HCT116 (cell line): Measurements from ENCODE around the gene LEUTX. TPM values are rescaled to one million over a fixed set of nuclear protein-coding genes. Genes with fewer than 3 reads are reported as not detected.

ENCODE experiments used
- ATAC-seq: fragments of 200-7000 bp; cut with Tn5 transposase; 2 replicates; pipeline ENCODE4 v1.9.1; 2020; ENCODE audit warnings: mild to moderate bottlenecking, moderate library complexity
- BruUV-seq: library from RNA; stranded (reverse); fragments of 400-500 nt; replicated peaks from 2 replicates; lab custom pipeline; 2021; lab: Mats Ljungman, UMichigan
- CTCF ChIA-PET: fragments of 300-600 bp; sonication (Branson Sonifier 250); formaldehyde crosslinking; loops from one replicate; lab custom pipeline; 2021; ENCODE audit warnings: antibody characterized with exemption; lab: Charles Lee
- POLR2A ChIA-PET: fragments of 300-600, 350-600 bp; sonication (Branson Sonifier 250); formaldehyde crosslinking; loops from one replicate; lab custom pipeline; 2021; ENCODE audit warnings: antibody characterized with exemption; lab: Charles Lee
- RAD21 ChIA-PET, 2 experiments: fragments of 300-600 bp; sonication (Branson Sonifier 250); formaldehyde crosslinking; loops; one replicate each; lab custom pipeline; 2023; ENCODE audit warnings: low total read pairs in 2 of 2; ENCODE audit not compliant: uncharacterized antibody in 2 of 2, unreplicated experiment in 2 of 2, low non-redundant PET in 1 of 2; lab: Charles Lee
- DNase-seq: peaks from one replicate; pipeline ENCODE4 v3.0.0-alpha.2; 2010; ENCODE audit warnings: low read depth, low spot score
- H2AFZ ChIP-seq: fragments of 200-600 bp; shearing (Covaris generic), sonication (generic); 2 replicates; pipeline ENCODE4 v1.6.1; 2017; ENCODE audit warnings: low read depth, mixed run types, mixed read lengths, antibody characterized with exemption, low read length; ENCODE audit not compliant: poor library complexity, severe bottlenecking
- H3K27ac ChIP-seq: 2 replicates; pipeline ENCODE4 v1.5.1; 2012; ENCODE audit warnings: low read depth, low read length
- H3K27me3 ChIP-seq: fragments of 200-600 bp; sonication (generic); 2 replicates; pipeline ENCODE4 v1.6.1; 2016; ENCODE audit warnings: mixed run types, low read length, mixed read lengths; ENCODE audit not compliant: insufficient read depth
- H3K36me3 ChIP-seq, 2 experiments: fragments of 200-500 bp in 1 of 2; fragments of 200-600 bp in 1 of 2; sonication (Bioruptor generic) in 1 of 2; sonication (generic) in 1 of 2; 2 replicates each; pipeline versions ENCODE4 v1.5.1 to v1.6.1; 2014 to 2016; ENCODE audit warnings: low read length in 2 of 2, inconsistent platforms in 1 of 2, mixed read lengths in 1 of 2, mixed run types in 1 of 2; ENCODE audit not compliant: insufficient read depth in 2 of 2, control insufficient read depth in 1 of 2
- H3K4me1 ChIP-seq, 2 experiments: fragments of 200-600 bp in 1 of 2; sonication (generic) in 1 of 2; 2 replicates each; pipeline versions ENCODE4 v1.5.1 to v1.6.1; 2012 to 2017; ENCODE audit warnings: low read length in 2 of 2, inconsistent platforms in 1 of 2, mild to moderate bottlenecking in 1 of 2, mixed read lengths in 1 of 2, mixed run types in 1 of 2, moderate library complexity in 1 of 2; ENCODE audit not compliant: insufficient read depth in 2 of 2, control insufficient read depth in 1 of 2
- H3K4me2 ChIP-seq: fragments of 200-600 bp; sonication (generic); 2 replicates; pipeline ENCODE4 v1.6.1; 2017; ENCODE audit warnings: mixed run types, low read length, mixed read lengths
- H3K4me3 ChIP-seq, 2 experiments: fragments of 200-600 bp in 1 of 2; sonication (generic) in 1 of 2; replicated peaks in 1 of 2; 2 replicates each; pipeline ENCODE4 v1.5.1; 2011 to 2016; ENCODE audit warnings: low read length in 2 of 2, control low read depth in 1 of 2, low read depth in 1 of 2, mild to moderate bottlenecking in 1 of 2, mixed read lengths in 1 of 2, mixed run types in 1 of 2
- H3K79me2 ChIP-seq: fragments of 200-600 bp; sonication (generic); 2 replicates; pipeline ENCODE4 v1.6.1; 2017; ENCODE audit warnings: mild to moderate bottlenecking, mixed run types, low read length, moderate library complexity, mixed read lengths; ENCODE audit not compliant: insufficient read depth
- H3K9ac ChIP-seq: fragments of 200-600 bp; sonication (generic); 2 replicates; pipeline ENCODE4 v1.6.1; 2016; ENCODE audit warnings: low read length, mixed read lengths
- H3K9me2 ChIP-seq: fragments of 200-600 bp; sonication (generic), shearing (Covaris generic); 2 replicates; pipeline ENCODE4 v1.6.1; 2017; ENCODE audit warnings: mixed run types, mild to moderate bottlenecking, moderate library complexity; ENCODE audit not compliant: insufficient read depth
- H3K9me3 ChIP-seq, 2 experiments: fragments of 200-500 bp in 1 of 2; fragments of 200-600 bp in 1 of 2; sonication (Bioruptor generic) in 1 of 2; sonication (generic) in 1 of 2; 2 replicates each; pipeline ENCODE4 v1.6.1; 2014 to 2017; ENCODE audit warnings: low read length in 2 of 2, mixed read lengths in 2 of 2, inconsistent platforms in 1 of 2, low read depth in 1 of 2, mild to moderate bottlenecking in 1 of 2, mixed run types in 1 of 2, moderate library complexity in 1 of 2; ENCODE audit not compliant: control insufficient read depth in 1 of 2, insufficient read depth in 1 of 2
- H4K20me1 ChIP-seq: fragments of 200-600 bp; sonication (generic), shearing (Covaris generic); 2 replicates; pipeline ENCODE4 v1.6.1; 2017; ENCODE audit warnings: mixed run types, mild to moderate bottlenecking, moderate library complexity; ENCODE audit not compliant: insufficient read depth
- CBX3 ChIP-seq: IDR thresholded peaks from 2 replicates; pipeline ENCODE4 v1.6.1; 2012; ENCODE audit warnings: low read depth
- CEBPB ChIP-seq: IDR thresholded peaks from 2 replicates; pipeline ENCODE4 v1.6.1; 2012; ENCODE audit warnings: low read depth
- EGR1 ChIP-seq: IDR thresholded peaks from 2 replicates; pipeline ENCODE4 v1.6.1; 2012; ENCODE audit warnings: low read depth
- ELF1 ChIP-seq: IDR thresholded peaks from 2 replicates; pipeline ENCODE4 v1.6.1; 2012; ENCODE audit warnings: low read depth, borderline replicate concordance
- EZH2 ChIP-seq: fragments of 200-600 bp; sonication (generic); IDR thresholded peaks from 2 replicates; pipeline ENCODE4 v1.6.1; 2017; ENCODE audit warnings: antibody characterized with exemption, mixed run types
- EZH2phosphoT487 ChIP-seq: fragments of 200-600 bp; IDR thresholded peaks from 2 replicates; pipeline ENCODE4 v1.6.1; 2018; ENCODE audit warnings: antibody characterized with exemption, borderline replicate concordance
- JUND ChIP-seq: IDR thresholded peaks from 2 replicates; pipeline ENCODE4 v1.6.1; 2012
- MAX ChIP-seq: IDR thresholded peaks from 2 replicates; pipeline ENCODE4 v1.6.1; 2012
- POLR2A ChIP-seq: IDR thresholded peaks from 2 replicates; pipeline ENCODE4 v1.7.0; 2011; ENCODE audit warnings: borderline replicate concordance; ENCODE audit not compliant: insufficient read depth, insufficient read length; ENCODE audit errors: extremely low read depth
- POLR2AphosphoS5 ChIP-seq: IDR thresholded peaks from 2 replicates; pipeline ENCODE4 v1.6.1; 2011; ENCODE audit warnings: mild to moderate bottlenecking, low read depth, low read length, moderate library complexity
- RAD21 ChIP-seq: IDR thresholded peaks from 2 replicates; pipeline ENCODE4 v1.6.1; 2012; ENCODE audit warnings: low read depth, mild to moderate bottlenecking
- REST ChIP-seq: IDR thresholded peaks from 2 replicates; pipeline ENCODE4 v1.6.1; 2012; ENCODE audit warnings: low read depth
- SRF ChIP-seq: IDR thresholded peaks from 2 replicates; pipeline ENCODE4 v1.6.1; 2012; ENCODE audit warnings: low read depth
- TCF7L2 ChIP-seq: IDR thresholded peaks from 2 replicates; pipeline ENCODE4 v1.7.0; 2011; ENCODE audit warnings: borderline replicate concordance, inconsistent platforms; ENCODE audit not compliant: insufficient read depth, insufficient read length; ENCODE audit errors: extremely low read depth
- YY1 ChIP-seq: IDR thresholded peaks from 2 replicates; pipeline ENCODE4 v1.6.1; 2011; ENCODE audit warnings: low read length, low read depth, moderate library complexity, mild to moderate bottlenecking; ENCODE audit not compliant: insufficient replicate concordance; ENCODE audit errors: extremely low read depth
- ZFX ChIP-seq: fragments of 450-650 bp; IDR thresholded peaks from 2 replicates; pipeline ENCODE4 v1.6.1; 2017
- intact Hi-C: fragments of 100-400 bp; cut with micrococcal nuclease; formaldehyde crosslinking; loops from 2 replicates; pipeline ENCODE4 v1.10.0; 2022
- total RNA-seq: library from RNA; stranded (reverse); gene quantifications from one replicate; pipeline ENCODE4 v1.2.1, GENCODE V29; 2021; ENCODE audit not compliant: unreplicated experiment

LEUTX gene
- total RNA-seq, 1 experiment from 2014 or later, result not detected

- BruUV-seq, result no TSS peak
- DNase-seq (no peak), ATAC-seq (no peak)
- no peak overlapping the region for H3K9ac ChIP-seq
- ChIA-PET RAD21 (no interaction called here), CTCF (interaction anchor here (1.5 kb wide), 1 partner anchor 12 kb away, joined by 4 read pairs; no protein-coding TSS in a partner anchor), POLR2A (no interaction called here)
- H3K4me1 ChIP-seq, result no peaks in the 10 kb centered on the region
- no peak overlapping the region for H3K4me2 ChIP-seq
- intact Hi-C loops, result no loop called here
- H2AFZ ChIP-seq, result no peak overlapping the region
- peaks cover 87% of the 10 kb centered on the region for H3K27me3 ChIP-seq
- no peaks in the 10 kb centered on the region for H4K20me1 ChIP-seq
- no peaks in the 10 kb centered on the region for H3K9me2 ChIP-seq
- H3K27ac ChIP-seq, result no peak overlapping the region
- TF ChIP-seq ELF1, result no peak
- H3K36me3 ChIP-seq, result no peaks in the 10 kb centered on the region
- H3K79me2 ChIP-seq, result no peaks in the 10 kb centered on the region
- no peaks in the 10 kb centered on the region for H3K9me3 ChIP-seq
- H3K4me3 ChIP-seq, result no peak overlapping the region
These were observed 23.7 kb upstream of the LEUTX start for GRCh38 chr19:39754971-39755370.

- H3K27ac ChIP-seq, result no peak overlapping the region
- DNase-seq, result no peak
- H3K79me2 ChIP-seq, result no peaks in the 10 kb centered on the region
- no peaks in the 10 kb centered on the region for H4K20me1 ChIP-seq
- peaks cover 56% of the 10 kb centered on the region for H3K27me3 ChIP-seq
- ChIA-PET CTCF (no interaction called here), RAD21 (no interaction called here), POLR2A (no interaction called here)
- H3K4me1 ChIP-seq, result no peaks in the 10 kb centered on the region
- H3K9me2 ChIP-seq, result no peaks in the 10 kb centered on the region
- H3K9me3 ChIP-seq, result no peaks in the 10 kb centered on the region
- no peak overlapping the region for H3K9ac ChIP-seq
- BruUV-seq, result no TSS peak
- intact Hi-C loops, result no loop called here
- H2AFZ ChIP-seq, result no peak overlapping the region
- H3K4me3 ChIP-seq, result no peak overlapping the region
- no peaks in the 10 kb centered on the region for H3K36me3 ChIP-seq
- ATAC-seq, result no peak
- no peak overlapping the region for H3K4me2 ChIP-seq
- TF ChIP-seq EGR1 (no peak), YY1 (no peak), REST (no peak), CBX3 (no peak), TCF7L2 (no peak), ZFX (no peak), POLR2A (no peak), EZH2 (no peak), RAD21 (no peak), SRF (no peak), CEBPB (no peak), EZH2phosphoT487 (no peak), MAX (no peak), JUND (no peak), POLR2AphosphoS5 (no peak)
These were observed 19.0 kb upstream of the LEUTX start for GRCh38 chr19:39759457-39760184.
